HG03039 (cell line): ENCODE measurements around the gene EIPR1.
"Not testable (repeated sequence)": the region's sequence is repeated elsewhere in the genome, so short reads cannot be mapped to it uniquely, and the experiment has no call there.

Experiments used
- ATAC-seq: cut with Tn5 transposase; IDR thresholded peaks from one replicate; pipeline ENCODE4 v1.9.1; 2021; ENCODE audit warnings: mild to moderate bottlenecking, moderate library complexity; ENCODE audit not compliant: unreplicated experiment

EIPR1 gene

GRCh38 chr2:3291113-3291512 lies 86.5 kb downstream of the EIPR1 start:
- ATAC-seq = no peak

GRCh38 chr2:3290655-3291054 lies 87.0 kb downstream of the EIPR1 start:
- ATAC-seq = no peak

GRCh38 chr2:3289971-3290370 lies 87.6 kb downstream of the EIPR1 start:
- no peak for ATAC-seq

- no peak for ATAC-seq
These were observed 88.1 kb downstream of the EIPR1 start for GRCh38 chr2:3289526-3289925.

- no peak for ATAC-seq
These were observed 88.5 kb downstream of the EIPR1 start for GRCh38 chr2:3289171-3289515.

- no peak for ATAC-seq
These were observed 89.0 kb downstream of the EIPR1 start for GRCh38 chr2:3288470-3289170.

GRCh38 chr2:3287896-3288295 lies 89.7 kb downstream of the EIPR1 start:
- ATAC-seq = no peak

GRCh38 chr2:3286646-3287036 lies 91.0 kb downstream of the EIPR1 start:
- not testable (repeated sequence) for ATAC-seq

- ATAC-seq = no peak
These were observed 91.5 kb downstream of the EIPR1 start for GRCh38 chr2:3285901-3286645.

GRCh38 chr2:3284657-3285630 lies 92.7 kb downstream of the EIPR1 start:
- ATAC-seq = no peak

GRCh38 chr2:3283876-3284656 lies 93.6 kb downstream of the EIPR1 start:
- ATAC-seq = not testable (repeated sequence)

- ATAC-seq = no peak
These were observed 94.4 kb downstream of the EIPR1 start for GRCh38 chr2:3283206-3283605.

- no peak for ATAC-seq
These were observed 95.3 kb downstream of the EIPR1 start for GRCh38 chr2:3282056-3282998.

- ATAC-seq = no peak
These were observed 96.7 kb downstream of the EIPR1 start for GRCh38 chr2:3280683-3281520.

- no peak for ATAC-seq
These were observed 97.4 kb downstream of the EIPR1 start for GRCh38 chr2:3280197-3280596.

- no peak for ATAC-seq
These were observed 98.2 kb downstream of the EIPR1 start for GRCh38 chr2:3279236-3279960.

GRCh38 chr2:3278521-3279218 lies 98.9 kb downstream of the EIPR1 start:
- ATAC-seq = no peak
